Measurements from ENCODE around the gene CHD5.

- no peak for TF ChIP-seq CTCF (IDR thresholded peaks at IDR 0.05; ENCODE audit: poor library complexity, severe bottlenecking)
- no peak for TF ChIP-seq SMC3 (conservative IDR thresholded peaks at IDR 0.05; ENCODE audit: poor library complexity)
- no peak for TF ChIP-seq REST (IDR thresholded peaks at IDR 0.05; ENCODE audit: borderline replicate concordance)
- no peak for TF ChIP-seq EP300 (conservative IDR thresholded peaks at IDR 0.05; ENCODE audit: poor library complexity, severe bottlenecking)
Measured at GRCh38 chr1:6166221-6166620, 13.9 kb downstream of the CHD5 start.

Data from neural cell (in vitro differentiated cells).